Trophoblast cell (in vitro differentiated cells and primary cell): ENCODE measurements around the gene POLR1G.
A peak's percentile ranks its signal among the peaks of the same experiment; 100 is the strongest.

Experiments used
- DNase-seq, 2 donors: peaks; one replicate each; pipeline ENCODE4 v3.0.0-alpha.2; 2016
- H2AFZ ChIP-seq: 2 replicates; pipeline ENCODE4 v1.6.1; 2013; ENCODE audit warnings: low read length, moderate library complexity, mild to moderate bottlenecking; ENCODE audit not compliant: insufficient read depth, poor library complexity
- H2AK5ac ChIP-seq: 2 replicates; pipeline ENCODE4 v1.6.1; 2013; ENCODE audit warnings: mild to moderate bottlenecking, low read length
- H2BK120ac ChIP-seq: 2 replicates; pipeline ENCODE4 v1.6.1; 2013; ENCODE audit warnings: low read length, mild to moderate bottlenecking, moderate library complexity; ENCODE audit not compliant: insufficient read depth, poor library complexity
- H2BK12ac ChIP-seq: 2 replicates; pipeline ENCODE4 v1.6.1; 2013; ENCODE audit warnings: mild to moderate bottlenecking, low read length, moderate library complexity
- H2BK5ac ChIP-seq: 2 replicates; pipeline ENCODE4 v1.6.1; 2013; ENCODE audit warnings: low read length, low read depth, moderate library complexity, mild to moderate bottlenecking; ENCODE audit not compliant: poor library complexity
- H3K14ac ChIP-seq: 2 replicates; pipeline ENCODE4 v1.6.1; 2013; ENCODE audit warnings: mild to moderate bottlenecking, low read length
- H3K18ac ChIP-seq: 2 replicates; pipeline ENCODE4 v1.6.1; 2013; ENCODE audit warnings: mild to moderate bottlenecking, low read length
- H3K23ac ChIP-seq: 2 replicates; pipeline ENCODE4 v1.6.1; 2013; ENCODE audit warnings: low read length
- H3K27ac ChIP-seq: 2 replicates; pipeline ENCODE4 v1.5.1; 2013; ENCODE audit warnings: low read depth, mild to moderate bottlenecking, inconsistent platforms, low read length, moderate library complexity
- H3K27me3 ChIP-seq: 2 replicates; pipeline ENCODE4 v1.6.1; 2013; ENCODE audit warnings: inconsistent platforms, mild to moderate bottlenecking, low read length, moderate library complexity; ENCODE audit not compliant: insufficient read depth
- H3K36me3 ChIP-seq, 2 experiments: 1 replicate in 1 of 2; 2 replicates in 1 of 2; pipeline ENCODE4 v1.6.1; 2013; ENCODE audit warnings: low read length in 2 of 2, mild to moderate bottlenecking in 2 of 2, moderate library complexity in 1 of 2; ENCODE audit not compliant: insufficient read depth in 2 of 2, control insufficient read depth in 1 of 2
- H3K4ac ChIP-seq: 2 replicates; pipeline ENCODE4 v1.6.1; 2013; ENCODE audit warnings: low read depth, mild to moderate bottlenecking, low read length, moderate library complexity
- H3K4me1 ChIP-seq, 2 experiments: 1 replicate in 1 of 2; 2 replicates in 1 of 2; pipeline ENCODE4 v1.6.1; 2013; ENCODE audit warnings: low read length in 2 of 2, mild to moderate bottlenecking in 2 of 2, moderate library complexity in 1 of 2; ENCODE audit not compliant: insufficient read depth in 2 of 2, control insufficient read depth in 1 of 2
- H3K4me2 ChIP-seq: 2 replicates; pipeline ENCODE4 v1.6.1; 2013; ENCODE audit warnings: inconsistent platforms, mild to moderate bottlenecking, low read length, moderate library complexity
- H3K4me3 ChIP-seq: 2 replicates; pipeline ENCODE4 v1.5.1; 2013; ENCODE audit warnings: mild to moderate bottlenecking, low read depth, low read length, inconsistent platforms
- H3K79me1 ChIP-seq: one replicate; pipeline ENCODE4 v1.6.1; 2013; ENCODE audit warnings: low read length
- H3K79me2 ChIP-seq: 2 replicates; pipeline ENCODE4 v1.6.1; 2013; ENCODE audit warnings: low read length, mild to moderate bottlenecking; ENCODE audit not compliant: control insufficient read depth, insufficient read depth, poor library complexity
- H3K9ac ChIP-seq: 2 replicates; pipeline ENCODE4 v1.6.1; 2013; ENCODE audit warnings: mild to moderate bottlenecking, low read length
- H3K9me3 ChIP-seq: 2 replicates; pipeline ENCODE4 v1.6.1; 2013; ENCODE audit warnings: low read depth, mild to moderate bottlenecking, control low read depth, inconsistent platforms, low read length; ENCODE audit not compliant: insufficient read depth
- H4K12ac ChIP-seq: 2 replicates; pipeline ENCODE4 v1.6.1; 2013; ENCODE audit warnings: low read depth, mild to moderate bottlenecking, low read length, moderate library complexity
- H4K8ac ChIP-seq: 2 replicates; pipeline ENCODE4 v1.6.1; 2013; ENCODE audit warnings: low read depth, mild to moderate bottlenecking, low read length, moderate library complexity
- H4K91ac ChIP-seq: one replicate; pipeline ENCODE4 v1.6.1; 2013; ENCODE audit warnings: low read depth, mild to moderate bottlenecking, low read length, moderate library complexity
- WGBS: extraction: QIAGEN DNeasy Blood & Tissue Kit; methylation state at CpG from one replicate; pipeline ENCODE4 v1.1.7; 2013; ENCODE audit warnings: missing lambda C conversion rate; ENCODE audit not compliant: insufficient read length, insufficient coverage; ENCODE audit errors: extremely low coverage; 5-methylcytosine and 5-hydroxymethylcytosine counted together

POLR1G gene

GRCh38 chr19:45423033-45423588 is 16.7 kb downstream of the POLR1G start:
- H3K36me3 ChIP-seq, result peaks cover 7 to 18% of the 10 kb centered on the region in 2 experiments

GRCh38 chr19:45423589-45424190 is 17.2 kb downstream of the POLR1G start, which contains the start of gene ERCC1:
Gene ERCC1, minus strand, starts transcription at chr19:45423917. Its CDS starts 543 bp downstream, at chr19:45423374.
- H3K4ac ChIP-seq, result peak within 1 kb of the TSS; percentile 77
- H3K79me1 ChIP-seq, result peaks cover 17% of the 10 kb centered on the region
- peak within 1 kb of the TSS; percentile 98 for H3K14ac ChIP-seq
- DNase-seq, result peak; percentile 98 to 99
- no peaks in the 10 kb centered on the region for H3K27me3 ChIP-seq
- peak within 1 kb of the TSS; percentile 82 for H2AFZ ChIP-seq
- peak within 1 kb of the TSS; percentile 98 for H4K12ac ChIP-seq
- no CpG with 5 or more reads among the region's 37 CpGs for WGBS
- H3K36me3 ChIP-seq, result peaks cover 7 to 18% of the 10 kb centered on the region in 2 experiments
- H2BK12ac ChIP-seq, result peak within 1 kb of the TSS; percentile 64
- peak within 1 kb of the TSS; percentile 100 for H4K8ac ChIP-seq
- no peaks in the 10 kb centered on the region for H3K9me3 ChIP-seq
- peak within 1 kb of the TSS; percentile 98 for H3K18ac ChIP-seq
- H3K23ac ChIP-seq, result no peak within 1 kb of the TSS
- H3K79me2 ChIP-seq, result peaks cover 8% of the 10 kb centered on the region
- H3K4me2 ChIP-seq, result peak within 1 kb of the TSS; percentile 67
- peak within 1 kb of the TSS; percentile 76 for H3K4me3 ChIP-seq
- peak within 1 kb of the TSS; percentile 96 for H3K27ac ChIP-seq
- H3K9ac ChIP-seq, result peak within 1 kb of the TSS; percentile 75
- H2BK120ac ChIP-seq, result peak within 1 kb of the TSS; percentile 99
- peak within 1 kb of the TSS; percentile 99 for H2AK5ac ChIP-seq
- H4K91ac ChIP-seq, result peak within 1 kb of the TSS; percentile 94
- peaks cover 11 to 18% of the 10 kb centered on the region in 2 experiments for H3K4me1 ChIP-seq
- peak within 1 kb of the TSS; percentile 94 for H2BK5ac ChIP-seq

More at GRCh38 chr19:45423033-45423588, 16.7 kb downstream of the POLR1G start:
- H3K9me3 ChIP-seq, result no peaks in the 10 kb centered on the region
- H3K23ac ChIP-seq, result no peak overlapping the region
- peak overlapping the region; percentile 67 for H3K4me2 ChIP-seq
- H3K27ac ChIP-seq, result peak overlapping the region; percentile 39
- peak overlapping the region; percentile 76 for H3K4me3 ChIP-seq
- H3K27me3 ChIP-seq, result no peaks in the 10 kb centered on the region
- H2BK12ac ChIP-seq, result peak overlapping the region; percentile 64
- H4K8ac ChIP-seq, result peak overlapping the region; percentile 91
- WGBS, result no CpG with 5 or more reads among the region's 20 CpGs
- peaks cover 8% of the 10 kb centered on the region for H3K79me2 ChIP-seq
- peak overlapping the region; percentile 86 for H4K12ac ChIP-seq
- H4K91ac ChIP-seq, result peak overlapping the region; percentile 94
- peaks cover 11 to 18% of the 10 kb centered on the region in 2 experiments for H3K4me1 ChIP-seq
- H3K9ac ChIP-seq, result peak overlapping the region; percentile 72
- H3K4ac ChIP-seq, result peak overlapping the region; percentile 25
- peak overlapping the region; percentile 69 for H3K14ac ChIP-seq
- no peak for DNase-seq
- H3K18ac ChIP-seq, result peak overlapping the region; percentile 60
- H2AFZ ChIP-seq, result peak overlapping the region; percentile 80
- peak overlapping the region; percentile 39 for H2BK120ac ChIP-seq
- peak overlapping the region; percentile 99 for H2AK5ac ChIP-seq
- H2BK5ac ChIP-seq, result peak overlapping the region; percentile 75
- peaks cover 13% of the 10 kb centered on the region for H3K79me1 ChIP-seq

DNA sequence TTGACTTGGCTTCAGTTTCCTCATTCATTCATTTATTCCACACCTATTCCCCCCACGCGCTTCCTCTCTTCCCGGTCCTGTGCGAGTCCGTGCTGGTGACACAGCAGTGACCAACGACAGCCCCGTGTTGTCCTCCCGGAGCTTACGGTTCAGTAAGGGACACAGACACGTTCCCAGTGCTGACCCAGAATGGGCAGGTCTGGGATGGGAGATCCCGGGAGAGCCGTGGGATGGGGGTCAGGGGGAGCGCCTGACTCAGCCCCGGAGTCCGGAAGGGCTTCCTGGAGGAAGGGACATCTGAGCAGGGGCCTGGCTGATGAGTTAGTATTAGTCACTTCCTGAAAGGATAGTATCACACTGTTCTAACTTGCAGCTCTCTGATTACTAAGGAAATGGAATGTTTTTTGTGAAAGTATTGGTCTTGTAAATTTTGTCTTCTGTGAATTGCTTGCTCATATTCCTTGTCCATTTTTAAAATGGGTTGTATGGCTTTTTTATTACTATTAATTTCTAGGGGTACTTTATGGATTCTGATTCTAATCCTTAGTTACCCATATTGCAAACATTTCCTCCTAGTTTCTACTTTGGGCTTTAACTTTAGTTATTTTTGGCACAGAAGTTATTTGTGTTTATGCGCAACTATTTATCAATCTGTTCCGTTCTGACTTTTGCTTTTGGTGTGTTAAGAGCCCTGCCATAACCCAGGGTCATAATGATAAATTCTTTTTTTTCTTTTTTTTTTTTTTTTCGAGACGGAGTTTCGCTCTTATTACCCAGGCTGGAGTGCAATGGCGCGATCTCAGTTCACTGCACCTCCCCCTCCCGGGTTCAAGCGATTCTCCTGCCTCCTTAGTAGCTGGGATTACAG is 18.0 kb downstream of the POLR1G start:
- H3K4me1 ChIP-seq, result peaks cover 5 to 15% of the 10 kb centered on the region in 2 experiments
- H3K18ac ChIP-seq, result peak overlapping the region; percentile 98
- H3K79me1 ChIP-seq, result peaks cover 21% of the 10 kb centered on the region
- no peak overlapping the region for H3K23ac ChIP-seq
- peak overlapping the region; percentile 100 for H4K8ac ChIP-seq
- H3K79me2 ChIP-seq, result peaks cover 8% of the 10 kb centered on the region
- peak overlapping the region; percentile 96 for H2AK5ac ChIP-seq
- no CpG with 5 or more reads among the region's 24 CpGs for WGBS
- H3K14ac ChIP-seq, result peak overlapping the region; percentile 98
- H4K12ac ChIP-seq, result peak overlapping the region; percentile 98
- peak overlapping the region; percentile 75 for H3K9ac ChIP-seq
- H3K4ac ChIP-seq, result peak overlapping the region; percentile 77
- DNase-seq, result peak; percentile 83 to 90
- peaks cover 4 to 11% of the 10 kb centered on the region in 2 experiments for H3K36me3 ChIP-seq
- peak overlapping the region; percentile 58 for H2BK12ac ChIP-seq
- H3K4me2 ChIP-seq, result peak overlapping the region; percentile 67
- H3K9me3 ChIP-seq, result no peaks in the 10 kb centered on the region
- H2BK120ac ChIP-seq, result peak overlapping the region; percentile 99
- H3K4me3 ChIP-seq, result peak overlapping the region; percentile 58
- H4K91ac ChIP-seq, result peak overlapping the region; percentile 94
- peak overlapping the region; percentile 94 for H2BK5ac ChIP-seq
- no peaks in the 10 kb centered on the region for H3K27me3 ChIP-seq
- peak overlapping the region; percentile 96 for H3K27ac ChIP-seq
- H2AFZ ChIP-seq, result peak overlapping the region; percentile 82
